HG03039 (cell line): ENCODE results near the gene LRP1-AS.

ENCODE experiments used
- ATAC-seq: cut with Tn5 transposase; IDR thresholded peaks from one replicate; pipeline ENCODE4 v1.9.1; 2021; ENCODE audit warnings: mild to moderate bottlenecking, moderate library complexity; ENCODE audit not compliant: unreplicated experiment

Gene LRP1-AS

DNA sequence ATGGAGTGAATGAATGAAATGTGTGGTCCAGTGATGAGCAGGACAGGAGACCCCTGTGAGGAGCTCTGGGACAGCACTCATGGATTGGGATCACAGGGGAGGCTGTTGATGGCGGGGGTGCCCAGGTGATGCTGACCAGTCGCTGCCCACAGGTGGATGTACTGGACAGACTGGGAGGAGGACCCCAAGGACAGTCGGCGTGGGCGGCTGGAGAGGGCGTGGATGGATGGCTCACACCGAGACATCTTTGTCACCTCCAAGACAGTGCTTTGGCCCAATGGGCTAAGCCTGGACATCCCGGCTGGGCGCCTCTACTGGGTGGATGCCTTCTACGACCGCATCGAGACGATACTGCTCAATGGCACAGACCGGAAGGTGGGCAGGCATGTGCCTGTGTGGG, 13.3 kb upstream of the LRP1-AS start:
- ATAC-seq, result no peak

DNA sequence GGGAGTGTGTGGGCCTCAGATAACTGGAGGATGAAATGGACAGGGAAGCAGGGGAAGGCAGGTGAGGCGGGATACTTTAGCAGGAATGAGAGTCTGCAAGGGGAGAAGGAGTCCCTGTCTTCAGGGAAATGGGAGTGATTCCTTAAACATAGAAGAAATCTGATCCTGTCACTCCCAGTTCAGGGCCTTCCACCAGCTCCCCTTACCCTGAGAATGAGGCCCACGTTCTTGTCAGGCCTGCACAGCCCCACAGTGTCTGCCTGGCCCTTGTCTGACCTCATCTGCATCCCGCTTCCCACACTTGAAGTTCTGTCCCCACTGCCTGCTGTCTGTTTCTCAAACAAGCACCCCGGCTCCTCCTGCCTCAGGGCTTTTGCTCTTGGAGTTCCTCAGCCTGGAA, 12.6 kb upstream of the LRP1-AS start:
- ATAC-seq, result no peak

DNA sequence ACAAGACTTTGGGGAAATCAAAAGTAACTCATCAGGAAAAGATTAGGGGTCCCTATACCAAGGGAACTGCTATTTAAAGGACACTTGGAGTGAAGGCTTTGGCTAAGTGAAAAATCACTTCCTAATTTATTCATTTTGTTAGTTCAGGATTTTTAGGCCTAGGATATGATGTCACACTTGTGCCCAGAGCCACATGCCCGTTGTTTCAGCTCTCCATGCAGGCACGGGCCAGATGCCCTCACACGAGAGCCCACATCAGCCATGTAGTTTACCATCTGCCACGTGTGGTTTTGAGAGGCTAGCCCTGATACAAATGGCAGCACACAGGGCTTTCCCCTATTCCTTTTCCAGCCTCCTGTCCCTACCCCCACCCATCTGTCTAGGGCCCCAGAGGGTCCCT, 11.9 kb upstream of the LRP1-AS start:
- no peak for ATAC-seq

- no peak for ATAC-seq
These were observed 11.2 kb upstream of the LRP1-AS start for GRCh38 chr12:57158665-57159064.

GRCh38 chr12:57158186-57158585, 10.8 kb upstream of the LRP1-AS start:
- no peak for ATAC-seq

DNA sequence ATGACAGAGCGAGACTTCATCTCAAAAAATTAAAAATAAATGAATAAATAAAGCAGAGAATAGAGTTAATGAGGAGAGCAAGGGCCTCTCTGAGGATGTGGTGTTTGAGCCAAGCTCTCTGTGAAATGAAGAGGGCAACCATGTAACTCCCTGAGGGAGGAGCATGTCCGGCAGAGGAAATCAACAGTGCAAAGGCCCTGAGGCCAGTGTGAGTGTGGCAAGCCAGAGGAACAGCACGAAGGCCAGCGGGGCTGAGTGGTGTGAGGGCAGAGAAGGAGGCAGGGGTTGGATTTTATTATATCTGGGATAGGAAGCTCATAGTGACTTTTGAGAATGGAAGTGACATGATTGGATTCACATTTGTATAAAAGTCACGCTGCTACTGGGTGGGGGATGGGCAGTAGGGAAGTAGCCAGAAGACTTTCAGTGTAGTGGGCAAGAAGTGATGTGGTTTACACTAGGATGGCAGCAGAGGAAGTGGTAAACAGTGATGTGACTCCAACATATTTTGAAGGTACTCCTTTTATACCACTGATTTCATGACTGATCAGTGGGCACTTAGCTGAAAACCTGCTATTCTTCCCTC, 10.3 kb upstream of the LRP1-AS start:
- no peak for ATAC-seq

DNA sequence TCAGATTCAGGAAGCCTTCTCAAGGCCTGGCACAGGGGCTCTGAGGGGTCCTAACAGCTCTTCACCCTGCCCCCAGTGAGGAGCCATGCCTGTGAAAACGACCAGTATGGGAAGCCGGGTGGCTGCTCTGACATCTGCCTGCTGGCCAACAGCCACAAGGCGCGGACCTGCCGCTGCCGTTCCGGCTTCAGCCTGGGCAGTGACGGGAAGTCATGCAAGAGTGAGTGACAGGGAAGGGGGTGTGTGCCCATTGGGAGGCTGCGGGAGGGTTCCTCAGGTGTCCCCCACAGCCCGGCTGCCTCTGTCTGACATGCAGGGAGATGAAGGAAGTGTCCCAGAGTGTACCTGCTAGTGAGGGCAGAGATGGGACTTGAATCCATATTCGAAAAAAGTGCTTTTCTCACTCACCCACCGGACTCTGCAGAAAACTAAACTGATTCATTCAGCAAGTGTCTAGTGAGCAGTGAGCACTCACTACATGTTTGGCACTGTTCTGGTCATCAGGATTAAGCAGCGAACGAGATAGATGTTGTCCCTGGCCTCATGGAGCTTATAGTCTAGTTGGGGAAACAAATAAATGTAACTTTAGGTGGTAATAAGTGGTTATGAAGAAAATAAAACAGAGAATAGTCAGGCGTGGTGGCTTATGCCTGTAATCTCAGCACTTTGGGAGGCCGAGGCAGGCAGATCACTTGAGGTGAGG, 9.4 kb upstream of the LRP1-AS start:
- no peak for ATAC-seq

- no peak for ATAC-seq
These were observed 7.5 kb upstream of the LRP1-AS start for GRCh38 chr12:57154804-57155434.

- no peak for ATAC-seq
These were observed 6.7 kb upstream of the LRP1-AS start for GRCh38 chr12:57154076-57154475.

GRCh38 chr12:57153415-57153997, 6.1 kb upstream of the LRP1-AS start:
- ATAC-seq, result no peak

DNA sequence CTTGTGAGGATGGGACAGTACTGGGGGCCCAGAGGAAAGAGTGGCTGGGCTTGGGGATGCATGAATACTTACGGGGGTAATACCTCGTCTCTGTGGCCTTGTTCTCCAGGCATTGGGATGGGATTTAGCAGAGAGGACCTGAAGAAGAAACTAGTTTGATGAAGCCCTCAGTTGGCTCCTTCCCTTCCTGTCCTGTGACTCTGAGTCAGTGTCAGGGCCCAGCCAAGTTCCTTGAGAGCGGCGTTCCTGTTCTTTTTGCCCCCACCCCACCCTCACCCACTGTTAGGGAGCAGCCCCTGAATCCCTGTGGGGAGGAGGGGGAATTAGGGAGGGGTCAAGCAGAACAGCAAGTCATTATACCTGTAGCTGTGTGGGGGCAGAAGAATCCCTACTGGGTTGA, 5.2 kb upstream of the LRP1-AS start:
- no peak for ATAC-seq

DNA sequence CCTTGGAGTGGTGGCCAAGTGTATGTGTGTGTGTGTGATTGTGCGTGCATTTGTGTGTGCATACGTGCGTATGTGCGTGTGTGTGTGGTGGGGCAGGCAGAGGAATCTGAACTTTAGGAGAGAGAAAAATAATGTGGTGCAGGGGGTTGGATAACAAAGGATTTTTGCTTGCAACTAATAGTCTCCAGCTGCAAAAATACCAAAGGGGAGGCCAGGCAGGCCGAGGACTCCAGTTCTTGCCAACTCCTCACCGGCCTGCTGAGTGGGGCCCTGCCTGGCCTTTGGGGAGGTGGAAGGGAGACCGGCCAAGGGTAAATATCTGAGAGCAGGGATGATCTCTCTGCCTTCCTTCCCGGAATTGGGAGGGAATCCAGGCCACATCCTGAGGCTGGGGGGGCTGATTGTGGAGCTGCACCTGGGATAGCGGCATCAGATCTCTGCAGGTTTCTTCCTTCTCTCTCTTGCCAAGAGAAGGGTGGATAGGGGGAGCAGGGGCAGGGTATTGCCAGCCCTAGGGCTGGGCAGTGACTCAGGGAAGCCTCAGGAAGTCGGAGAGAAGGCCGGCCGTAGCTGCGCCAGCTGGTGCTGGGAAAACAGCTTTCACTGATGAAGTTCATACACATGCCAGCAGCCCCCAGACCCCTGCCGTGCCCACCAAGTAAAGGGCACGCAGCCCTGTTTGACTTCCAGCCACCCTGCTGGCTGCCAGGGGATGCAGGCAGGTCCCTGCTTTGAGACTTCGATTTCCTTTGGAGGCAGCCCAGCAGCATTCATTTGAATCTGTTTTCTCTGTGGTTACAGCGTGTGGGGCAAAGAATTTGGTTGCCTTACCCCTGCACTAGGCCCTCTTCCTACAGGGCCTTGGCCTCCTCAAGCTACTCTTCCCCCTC, 4.6 kb upstream of the LRP1-AS start:
- no peak for ATAC-seq

DNA sequence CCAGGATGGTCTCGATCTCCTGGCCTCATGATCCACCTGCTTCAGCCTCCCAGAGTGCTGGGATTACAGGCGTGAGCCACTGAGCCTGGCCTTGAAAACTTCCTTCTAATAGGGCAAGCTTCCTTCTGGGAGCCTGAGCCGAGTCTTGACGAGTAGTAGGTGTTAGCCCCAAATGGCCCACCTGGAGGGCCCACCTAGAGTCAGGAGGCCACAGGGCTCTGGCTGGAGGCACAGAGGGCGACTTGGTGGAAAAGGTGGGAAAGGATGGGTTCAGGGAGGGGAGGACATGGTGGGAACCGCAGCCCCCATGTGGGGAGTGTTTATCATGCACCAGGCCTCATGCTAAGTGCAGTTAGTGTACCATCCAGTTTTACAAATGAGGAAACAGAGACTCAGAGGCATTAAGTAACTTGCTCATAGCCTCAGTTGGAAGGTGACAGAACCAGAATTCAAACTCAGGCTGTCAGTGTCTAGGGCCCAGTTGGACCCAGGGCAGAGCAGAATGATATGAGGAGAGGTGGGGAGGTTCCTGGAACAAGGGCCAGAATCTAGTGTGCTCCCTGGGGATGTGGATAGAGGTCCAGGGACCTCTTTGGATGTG, 3.1 kb upstream of the LRP1-AS start:
- no peak for ATAC-seq

DNA sequence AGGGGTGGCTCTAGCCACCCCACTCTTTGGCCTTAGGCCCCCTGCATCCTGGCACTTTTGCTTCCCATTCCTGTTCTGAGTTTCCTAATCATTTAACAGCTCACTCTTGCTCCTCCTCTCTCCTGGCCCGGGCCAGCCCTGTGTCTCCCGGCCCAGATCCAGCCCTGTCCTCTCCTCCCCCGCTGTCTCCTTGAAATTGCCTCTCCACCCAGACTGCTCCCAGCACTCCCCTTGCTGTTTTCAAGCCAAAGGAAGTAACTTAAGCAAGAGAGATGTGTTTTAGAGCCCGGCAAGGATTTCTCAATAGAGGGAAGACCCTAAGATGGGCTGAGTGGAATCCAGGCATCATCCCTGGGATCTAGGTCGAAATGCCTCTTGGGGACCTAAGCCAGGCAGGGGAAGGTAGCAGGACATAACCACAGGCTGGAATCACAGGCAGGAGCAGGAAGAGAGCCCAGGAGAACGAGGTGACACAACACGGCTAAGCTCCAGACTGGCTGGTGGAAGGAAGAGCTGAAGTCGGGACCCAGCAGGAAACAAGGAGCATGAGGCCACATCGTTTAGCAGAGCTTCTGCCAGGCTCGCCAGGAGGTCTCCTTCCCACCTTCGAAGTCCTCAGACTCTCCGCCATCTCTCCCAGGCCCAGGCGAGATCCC, 2.0 kb upstream of the LRP1-AS start:
- ATAC-seq, result no peak

DNA sequence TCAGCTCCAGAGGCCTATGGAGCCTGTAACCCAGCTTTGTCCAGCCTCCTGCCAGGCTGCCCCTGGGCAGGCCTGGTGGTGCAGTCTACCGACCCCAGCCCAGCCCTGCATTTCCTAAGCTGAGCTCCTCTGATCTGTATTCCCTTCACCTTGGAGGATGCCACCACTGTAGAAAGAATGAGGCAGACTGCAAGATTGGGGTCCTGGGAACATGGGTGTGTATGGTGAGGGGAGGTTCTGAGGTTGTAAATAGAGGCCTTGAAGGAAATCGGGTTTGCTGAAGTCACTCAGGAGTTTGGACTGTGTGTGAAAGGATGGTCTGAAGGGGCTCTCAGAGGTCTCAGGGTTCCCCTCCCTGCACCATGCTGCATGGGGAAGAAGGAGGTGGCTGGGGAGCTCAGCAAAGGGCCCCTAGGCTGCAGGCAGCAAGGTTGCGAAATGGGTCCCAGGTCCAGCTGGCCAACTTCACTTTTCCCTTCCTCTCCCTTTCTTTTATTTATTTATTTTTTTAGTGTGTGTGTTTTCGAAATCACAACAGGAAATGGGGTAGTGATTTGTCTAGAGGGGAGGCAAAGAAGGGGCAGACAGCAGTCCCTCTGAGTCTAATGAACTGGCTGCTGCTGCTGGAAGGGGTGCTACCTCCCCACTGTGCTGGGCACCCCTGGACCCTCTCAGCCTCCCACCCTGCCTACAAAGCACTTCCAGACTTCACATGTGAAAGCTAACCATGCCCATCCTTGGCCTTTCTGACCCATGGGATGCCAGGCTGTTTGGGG, 1.2 kb upstream of the LRP1-AS start:
- ATAC-seq, result no peak

GRCh38 chr12:57146092-57146491, 1.3 kb downstream of the LRP1-AS start:
- ATAC-seq, result no peak

- no peak for ATAC-seq
These were observed 1.9 kb downstream of the LRP1-AS start for GRCh38 chr12:57145460-57146059.

- no peak for ATAC-seq
These were observed 4.0 kb downstream of the LRP1-AS start for GRCh38 chr12:57143454-57143853.

GRCh38 chr12:57142727-57143126, 4.7 kb downstream of the LRP1-AS start:
- no peak for ATAC-seq
